ENCODE data around the gene ARHGAP36.

- no peak for TF ChIP-seq POLR2AphosphoS5 (IDR thresholded peaks at IDR 0.05)
- no peak for TF ChIP-seq CTCF (IDR thresholded peaks at IDR 0.05)
Measured at GRCh38 chrX:131063613-131064012, 5.5 kb downstream of the ARHGAP36 start.
